Measurements from ENCODE around the gene CCDC57. TPM values are rescaled to one million over a fixed set of nuclear protein-coding genes. Genes with fewer than 3 reads are reported as not detected.

Gene CCDC57
- total and polyA plus RNA-seq, 9 of the 15 experiments (the other 6 are each of a cell fraction or from before 2014, with no cell fraction given) = 0.83 to 36.2 (median 13.6) TPM

GRCh38 chr17:82231562-82232321, 19.1 kb upstream of the CCDC57 start (continued):
- no peak for TF ChIP-seq TSHZ1 (CRISPR knock-in tag; IDR thresholded peaks at IDR 0.05)
- peak in 1 of 2 experiments; percentile 22 for TF ChIP-seq MNT (conservative IDR thresholded peaks at IDR 0.05)
- 0 out of 2 replicates have a peak, but pooled peaks have one; percentile 33 for TF ChIP-seq ARID4B (CRISPR knock-in tag; IDR thresholded peaks at IDR 0.05)
- no peak for TF ChIP-seq YY1 (IDR thresholded peaks at IDR 0.05; ENCODE audit: borderline replicate concordance in 1 of 3, control insufficient read depth in 1 of 3, extremely low read depth in 1 of 3, insufficient read depth in 3 of 3, insufficient read length in 1 of 3, insufficient replicate concordance in 2 of 3, low read depth in 1 of 3, low read length in 2 of 3)
- peak; percentile 84 to 87 for TF ChIP-seq NRF1 (conservative IDR thresholded peaks at IDR 0.05 in 1 of 2, IDR thresholded peaks at IDR 0.05 in 1 of 2)
- TF ChIP-seq HDGF (IDR thresholded peaks at IDR 0.05) = peak; percentile 75; the same call in 1 of the 2 replicates
- TF ChIP-seq ZFP1 (CRISPR knock-in tag; IDR thresholded peaks at IDR 0.05) = no peak
- peak; percentile 92 for TF ChIP-seq FIP1L1 (IDR thresholded peaks at IDR 0.05; ENCODE audit: low read depth, low read length, poor library complexity, severe bottlenecking)
- TF ChIP-seq ATF7 (IDR thresholded peaks at IDR 0.05) = peak; percentile 53; the same call in 1 of the 2 replicates
- 0 out of 2 replicates have a peak, but pooled peaks have one; percentile 3 for TF ChIP-seq HDAC6 (IDR thresholded peaks at IDR 0.05; ENCODE audit: low read depth, low read length)
- 0 out of 2 replicates have a peak, but pooled peaks have one; percentile 10 for TF ChIP-seq CAMTA2 (CRISPR knock-in tag; conservative IDR thresholded peaks at IDR 0.05)
